ENCODE results near the gene ASZ1. TPM values are rescaled to one million over a fixed set of nuclear protein-coding genes. Genes with fewer than 3 reads are reported as not detected.
"Not testable (repeated sequence)": the region's sequence is repeated elsewhere in the genome, so short reads cannot be mapped to it uniquely, and the experiment has no call there.

ASZ1 gene
- total RNA-seq, 1 experiment from 2014 or later: not detected

DNA sequence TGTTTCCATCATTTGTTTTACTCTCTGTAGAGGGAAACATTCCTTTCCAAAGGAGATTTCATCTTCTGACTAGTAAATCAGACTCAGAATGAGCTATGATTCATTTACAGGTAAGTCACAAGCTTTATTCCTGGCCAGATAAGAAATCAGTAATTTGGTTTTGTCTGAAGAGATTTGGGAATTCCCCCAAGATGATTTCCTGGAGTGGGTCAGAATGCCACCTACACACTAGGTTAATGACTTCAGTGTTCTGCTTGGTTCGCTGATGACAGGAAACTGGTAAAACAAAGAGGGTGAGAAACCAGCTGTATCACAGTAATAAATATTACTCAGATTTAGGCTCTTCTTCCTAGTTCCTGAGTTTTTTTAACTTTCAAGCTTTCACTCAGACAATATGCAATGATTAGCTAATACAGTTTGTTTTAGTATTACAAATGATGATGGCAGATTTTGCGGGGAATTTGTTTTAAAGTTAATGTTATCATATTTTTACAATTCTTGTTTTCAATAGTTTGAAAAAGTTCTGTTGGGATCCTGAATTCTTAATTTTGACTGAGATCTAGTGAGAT lies 8.3 kb upstream of the ASZ1 start:
- TF ChIP-seq CTCF (conservative IDR thresholded peaks at IDR 0.05; ENCODE audit: low read depth, low read length): no peak
- TF ChIP-seq EZH2 (IDR thresholded peaks at IDR 0.05; ENCODE audit: low read length, unreplicated experiment): no peak
- no peak for TF ChIP-seq EZH2phosphoT487 (IDR thresholded peaks at IDR 0.05; ENCODE audit: borderline replicate concordance, low read length)
- ChIA-PET POLR2A (ENCODE audit: unreplicated experiment) (no interaction called here), CTCF (no interaction called here)
- Histone ChIP-seq H3K27ac (ENCODE audit: low read length) (no peak overlapping the region), H3K9ac (ENCODE audit: low read length) (no peak overlapping the region), H3K4me2 (ENCODE audit: low read length) (no peak overlapping the region), H3K27me3 (ENCODE audit: low read length) (peaks cover 7% of the 10 kb centered on the region), H3K9me3 (ENCODE audit: low read length) (no peaks in the 10 kb centered on the region), H3F3A (ENCODE audit: low read length, unreplicated experiment) (no peaks in the 10 kb centered on the region), H3K9me2 (replicated peaks; ENCODE audit: low read length) (no peaks in the 10 kb centered on the region), H3K79me2 (ENCODE audit: low read length) (no peaks in the 10 kb centered on the region), H3K4me1 (ENCODE audit: insufficient read depth, low read length) (no peaks in the 10 kb centered on the region), H4K20me1 (ENCODE audit: low read length) (no peaks in the 10 kb centered on the region), H3K4me3 (ENCODE audit: low read length) (no peak overlapping the region), H3K36me3 (ENCODE audit: low read depth, low read length) (no peaks in the 10 kb centered on the region), H2AFZ (ENCODE audit: low read length) (no peak overlapping the region)
- intact Hi-C loops (cut with micrococcal nuclease): no loop called here
- no TSS peak for BruUV-seq (replicated peaks)
- ATAC-seq: no peak
- DNase-seq: peak; percentile 4

DNA sequence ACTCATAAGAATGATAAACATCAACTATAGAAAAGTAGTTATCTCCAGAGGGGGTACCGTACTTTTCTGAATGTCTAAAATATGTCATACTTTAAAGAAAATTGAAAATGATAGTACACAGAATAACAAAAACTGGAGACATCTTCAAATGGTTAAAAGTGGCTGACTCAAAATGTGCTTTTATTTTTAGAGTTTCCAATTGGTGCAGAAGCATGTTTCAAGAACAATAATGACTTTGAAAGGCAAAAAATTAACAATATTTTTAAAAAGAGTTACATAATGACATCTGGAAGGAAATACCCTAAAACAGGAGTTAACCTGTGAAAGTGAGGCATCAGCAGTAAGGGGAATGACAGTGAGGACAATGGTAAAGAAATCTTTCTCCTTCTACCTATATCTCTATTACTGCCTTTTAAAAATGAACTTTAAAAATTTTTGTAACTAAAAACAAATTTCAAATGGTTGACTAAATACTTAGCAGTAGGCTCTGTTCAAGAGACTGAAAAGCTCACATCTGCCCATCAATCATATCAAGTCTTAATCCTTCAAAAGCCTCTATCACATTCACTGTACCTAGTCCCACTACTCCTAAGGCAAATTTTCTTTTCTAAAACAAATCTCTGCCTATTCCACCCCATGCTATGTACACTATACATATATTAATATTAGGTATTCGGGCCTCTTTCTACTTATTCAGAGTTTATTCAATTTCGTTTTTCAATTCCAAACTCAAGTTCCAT lies 3.0 kb downstream of the ASZ1 start:
- Histone ChIP-seq H3K9me2 (replicated peaks; ENCODE audit: low read length) (no peaks in the 10 kb centered on the region), H3F3A (ENCODE audit: low read length, unreplicated experiment) (no peaks in the 10 kb centered on the region), H3K9me3 (ENCODE audit: low read length) (no peaks in the 10 kb centered on the region), H3K4me2 (ENCODE audit: low read length) (no peak overlapping the region), H3K4me1 (ENCODE audit: insufficient read depth, low read length) (no peaks in the 10 kb centered on the region), H3K79me2 (ENCODE audit: low read length) (no peaks in the 10 kb centered on the region), H3K36me3 (ENCODE audit: low read depth, low read length) (no peaks in the 10 kb centered on the region), H3K4me3 (ENCODE audit: low read length) (no peak overlapping the region), H3K27me3 (ENCODE audit: low read length) (peaks cover 41% of the 10 kb centered on the region), H4K20me1 (ENCODE audit: low read length) (no peaks in the 10 kb centered on the region), H3K27ac (ENCODE audit: low read length) (no peak overlapping the region), H2AFZ (ENCODE audit: low read length) (no peak overlapping the region), H3K9ac (ENCODE audit: low read length) (no peak overlapping the region)
- DNase-seq: no peak
- no TSS peak for BruUV-seq (replicated peaks)
- CTCF ChIA-PET: no interaction called here
- intact Hi-C loops (cut with micrococcal nuclease): no loop called here
- no peak for ATAC-seq
- TF ChIP-seq CTCF (conservative IDR thresholded peaks at IDR 0.05; ENCODE audit: low read depth, low read length): no peak
- no peak for TF ChIP-seq EZH2 (IDR thresholded peaks at IDR 0.05; ENCODE audit: low read length, unreplicated experiment)
- POLR2A ChIA-PET (ENCODE audit: unreplicated experiment): no interaction called here

DNA sequence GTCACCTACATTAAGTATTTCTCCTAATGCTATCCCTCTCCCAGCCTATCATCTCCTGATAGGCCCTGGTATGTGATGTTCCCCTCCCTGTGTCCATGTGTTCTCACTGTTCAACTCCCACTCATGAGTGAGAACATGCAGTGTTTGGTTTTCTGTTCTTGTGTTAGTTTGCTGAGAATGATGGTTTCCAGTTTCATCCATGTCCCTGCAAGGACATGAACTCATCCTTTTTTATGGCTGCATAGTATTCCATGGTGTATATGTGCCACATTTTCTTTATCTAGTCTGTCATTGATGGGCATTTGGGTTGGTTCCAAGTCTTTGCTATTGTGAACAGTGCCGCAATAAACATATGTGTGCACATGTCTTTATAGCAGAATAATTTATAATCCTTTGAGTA lies 12.7 kb downstream of the ASZ1 start:
- H2AFZ ChIP-seq (ENCODE audit: low read length); H3K9me3 ChIP-seq (ENCODE audit: low read length); CTCF ChIA-PET; BruUV-seq (replicated peaks); H3K79me2 ChIP-seq (ENCODE audit: low read length); H3F3A ChIP-seq (ENCODE audit: low read length, unreplicated experiment); ATAC-seq; POLR2A ChIA-PET (ENCODE audit: unreplicated experiment); intact Hi-C loops (cut with micrococcal nuclease); H3K36me3 ChIP-seq (ENCODE audit: low read depth, low read length); H3K27ac ChIP-seq (ENCODE audit: low read length); H3K9me2 ChIP-seq (replicated peaks; ENCODE audit: low read length); DNase-seq; H4K20me1 ChIP-seq (ENCODE audit: low read length); H3K4me3 ChIP-seq (ENCODE audit: low read length); H3K4me1 ChIP-seq (ENCODE audit: insufficient read depth, low read length); H3K4me2 ChIP-seq (ENCODE audit: low read length); H3K9ac ChIP-seq (ENCODE audit: low read length): not testable (repeated sequence)
- H3K27me3 ChIP-seq (ENCODE audit: low read length): peaks cover 37% of the 10 kb centered on the region
